Activated CD4-positive, alpha-beta T cell treated with anti-CD3 and anti-CD28 coated beads for 1 hour (primary cell): Measurements from ENCODE around the gene CDK14.

Experiments used
- DNase-seq: peaks from one replicate; pipeline ENCODE4 v3.0.0-alpha.2; 2020

CDK14 gene

GRCh38 chr7:90689260-90689659, 93.1 kb downstream of the CDK14 start:
- DNase-seq: no peak

DNA sequence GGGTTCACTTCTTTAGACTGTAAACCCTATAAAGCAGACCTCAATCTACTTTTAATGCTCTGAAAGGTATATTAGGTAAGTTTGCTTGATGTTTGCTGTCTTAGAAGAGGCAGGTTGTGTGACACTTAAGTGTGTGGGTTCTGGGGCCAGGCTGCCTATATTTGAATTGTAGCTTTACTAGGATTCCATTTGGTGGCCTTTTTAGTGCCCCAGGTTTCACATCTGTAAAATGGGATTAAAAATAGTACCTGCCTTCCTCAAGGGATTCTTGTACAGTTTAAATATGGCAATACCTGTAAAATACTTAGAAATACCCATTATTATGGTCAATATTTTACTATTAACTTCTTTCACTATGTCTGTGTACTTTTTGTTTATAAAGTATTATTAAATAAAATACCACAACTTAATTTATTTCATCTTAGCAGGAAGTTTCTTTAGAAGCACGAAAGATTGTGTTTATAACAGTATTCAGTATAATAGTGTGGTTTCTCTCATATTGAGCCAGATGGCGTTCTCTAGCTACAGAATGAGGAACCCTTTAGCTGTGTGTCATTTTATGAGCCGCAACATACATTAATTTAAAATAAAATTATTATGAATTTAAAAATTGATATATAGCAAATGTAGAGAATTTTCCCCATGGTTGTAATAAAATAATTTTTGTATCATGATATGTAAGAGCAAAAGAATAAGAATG, 94.2 kb downstream of the CDK14 start:
- DNase-seq: no peak

- DNase-seq: no peak
These were observed 96.3 kb downstream of the CDK14 start for GRCh38 chr7:90692396-90692795.

DNA sequence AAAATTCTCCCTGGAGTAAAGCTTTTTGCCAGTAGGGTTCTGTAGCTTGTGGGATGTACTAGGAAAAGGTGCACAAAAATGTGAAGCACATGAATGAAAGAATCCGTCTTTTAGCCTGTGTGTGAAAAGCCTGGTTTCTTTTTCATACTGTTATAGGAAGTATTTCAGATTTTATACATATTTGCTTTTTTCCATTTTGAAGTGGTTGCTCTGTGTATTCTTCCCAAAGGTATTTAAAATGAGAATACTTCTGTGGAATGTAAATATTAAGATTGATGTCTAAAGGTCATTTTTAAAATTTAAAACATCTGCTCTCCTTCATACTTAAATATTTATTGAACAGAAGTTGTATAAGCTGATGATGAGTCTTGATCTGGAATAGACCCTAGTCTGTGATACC, 96.8 kb downstream of the CDK14 start:
- DNase-seq: no peak

- no peak for DNase-seq
These were observed 97.8 kb downstream of the CDK14 start for GRCh38 chr7:90693939-90694338.

GRCh38 chr7:90698616-90699015, 102.5 kb downstream of the CDK14 start:
- no peak for DNase-seq

GRCh38 chr7:90701021-90701420, 104.9 kb downstream of the CDK14 start:
- DNase-seq: no peak

- DNase-seq: no peak
These were observed 105.7 kb downstream of the CDK14 start for GRCh38 chr7:90701771-90702170.

- no peak for DNase-seq
These were observed 109.4 kb downstream of the CDK14 start for GRCh38 chr7:90705391-90706071.

DNA sequence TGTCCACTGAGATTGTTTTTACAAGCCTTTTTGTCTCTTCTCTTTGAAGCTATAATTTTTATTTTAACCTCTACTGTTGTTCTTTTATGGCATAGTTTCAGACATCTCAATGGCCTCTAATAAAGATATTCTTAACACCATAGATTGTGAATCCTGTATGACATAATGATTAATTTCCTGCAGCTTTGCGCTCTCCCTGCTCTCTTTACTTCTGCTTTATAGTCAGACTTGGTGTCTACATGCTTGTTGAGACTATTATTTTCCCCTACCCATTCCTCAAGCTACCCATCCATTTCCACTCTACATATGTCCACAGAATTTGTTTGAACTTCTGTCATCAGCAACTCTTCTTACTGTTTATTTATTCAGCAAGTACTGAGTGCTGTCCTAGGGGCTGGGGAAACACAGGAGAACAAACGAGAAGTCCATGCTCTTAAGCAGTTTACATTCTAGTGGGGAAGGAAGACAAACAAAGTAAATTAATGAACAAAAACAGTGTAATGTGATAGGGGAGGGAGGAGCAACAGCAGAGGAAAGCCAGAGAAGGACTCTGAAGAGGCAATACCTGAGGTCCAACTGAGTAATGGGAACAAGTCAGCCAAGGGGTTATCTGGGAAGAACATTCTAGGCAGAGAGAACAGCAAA, 110.1 kb downstream of the CDK14 start:
- no peak for DNase-seq

- no peak for DNase-seq
These were observed 112.8 kb downstream of the CDK14 start for GRCh38 chr7:90708841-90709317.

GRCh38 chr7:90709501-90710465, 113.7 kb downstream of the CDK14 start:
- DNase-seq: no peak

DNA sequence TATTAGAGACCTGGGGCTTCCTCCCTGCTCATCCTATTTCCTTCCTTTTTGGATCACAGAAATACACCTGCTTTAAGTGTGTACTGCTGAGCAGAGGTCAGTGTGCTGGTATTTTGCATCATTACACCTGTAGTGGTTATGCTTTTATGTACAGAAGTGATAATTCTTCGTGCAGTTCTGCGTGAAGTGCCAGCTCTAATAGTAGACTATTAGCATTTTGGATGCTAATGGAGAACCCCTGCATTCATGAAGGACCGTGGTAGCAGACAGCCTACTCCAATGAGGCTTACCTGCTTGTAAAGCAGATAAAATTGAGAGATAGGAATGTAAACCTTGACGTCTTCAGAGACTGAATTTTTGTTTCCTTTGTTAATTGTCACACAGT, 114.3 kb downstream of the CDK14 start:
- DNase-seq: no peak

DNA sequence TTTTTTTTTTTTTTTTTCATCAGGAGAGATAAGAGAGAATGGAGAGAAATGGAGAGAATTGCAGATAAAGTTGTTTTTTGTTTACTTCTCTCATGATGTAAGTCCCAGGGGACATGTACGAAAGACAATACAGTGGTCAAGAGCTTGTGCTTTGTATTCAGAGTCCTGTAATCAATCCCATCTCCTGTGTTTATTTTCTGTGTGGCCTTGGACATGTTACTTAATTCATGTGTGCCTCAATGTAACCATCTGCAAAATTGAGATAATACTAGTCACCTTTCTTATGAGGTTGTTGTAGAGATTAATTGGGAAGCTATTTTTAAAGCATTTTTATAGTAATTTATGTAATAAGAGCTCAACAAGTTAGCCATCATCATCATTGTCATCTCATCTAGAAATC, 117.5 kb downstream of the CDK14 start:
- DNase-seq: no peak

DNA sequence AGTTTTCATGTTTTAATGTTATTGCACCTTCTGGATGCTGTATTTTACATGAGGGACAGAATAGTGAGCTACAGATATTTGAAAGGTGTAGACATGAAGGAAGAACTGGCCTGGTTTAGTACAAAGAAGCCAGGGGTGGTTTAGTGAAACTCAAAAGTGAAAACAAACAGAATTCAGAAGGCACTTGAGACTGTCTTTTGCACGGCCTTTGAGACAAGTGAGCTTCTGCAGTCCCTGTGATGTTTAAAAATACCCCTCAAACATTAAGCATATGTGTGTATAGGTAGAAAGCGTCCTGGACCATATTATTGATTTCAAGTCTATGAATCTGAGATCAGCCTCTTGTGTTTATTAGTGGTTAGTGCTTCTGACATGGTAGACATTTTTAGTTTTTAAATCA, 118.9 kb downstream of the CDK14 start:
- DNase-seq: no peak

DNA sequence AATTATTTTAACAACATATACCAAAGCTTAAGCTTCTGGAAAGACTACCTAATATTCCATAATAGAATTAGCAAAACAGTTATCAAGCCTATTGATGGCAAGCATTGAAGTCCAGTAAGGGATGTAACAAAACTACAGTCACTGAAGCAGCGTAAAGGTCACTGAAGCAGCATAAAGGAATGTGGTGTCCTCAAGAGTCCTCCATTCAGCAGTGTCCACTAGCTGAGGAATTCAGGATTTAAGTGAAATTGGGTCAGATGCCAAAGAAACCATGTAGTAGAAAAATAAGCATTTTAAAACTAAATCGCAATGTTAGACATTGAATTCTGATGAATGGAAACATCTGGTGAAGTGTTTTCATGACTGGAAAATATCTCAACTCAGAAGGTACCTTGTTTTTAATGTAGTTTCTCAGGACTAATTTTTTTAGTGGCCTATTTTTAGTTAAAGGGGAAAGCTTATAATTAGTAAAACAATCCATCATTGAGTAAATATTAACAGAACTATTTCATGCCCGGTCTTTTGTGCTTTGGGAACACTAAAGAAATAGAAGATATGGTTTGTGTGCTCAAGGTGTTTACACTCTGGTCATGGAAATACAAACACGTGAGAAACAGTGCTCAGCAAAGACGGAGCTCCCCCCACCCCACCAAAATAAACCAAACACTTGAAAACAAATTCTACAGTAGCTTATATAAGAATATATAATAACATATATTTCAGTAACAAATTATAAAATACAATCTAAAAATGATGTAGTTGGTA, 121.4 kb downstream of the CDK14 start:
- DNase-seq: no peak

- no peak for DNase-seq
These were observed 123.0 kb downstream of the CDK14 start for GRCh38 chr7:90719155-90719554.

GRCh38 chr7:90720984-90721760, 125.1 kb downstream of the CDK14 start:
- DNase-seq: no peak

DNA sequence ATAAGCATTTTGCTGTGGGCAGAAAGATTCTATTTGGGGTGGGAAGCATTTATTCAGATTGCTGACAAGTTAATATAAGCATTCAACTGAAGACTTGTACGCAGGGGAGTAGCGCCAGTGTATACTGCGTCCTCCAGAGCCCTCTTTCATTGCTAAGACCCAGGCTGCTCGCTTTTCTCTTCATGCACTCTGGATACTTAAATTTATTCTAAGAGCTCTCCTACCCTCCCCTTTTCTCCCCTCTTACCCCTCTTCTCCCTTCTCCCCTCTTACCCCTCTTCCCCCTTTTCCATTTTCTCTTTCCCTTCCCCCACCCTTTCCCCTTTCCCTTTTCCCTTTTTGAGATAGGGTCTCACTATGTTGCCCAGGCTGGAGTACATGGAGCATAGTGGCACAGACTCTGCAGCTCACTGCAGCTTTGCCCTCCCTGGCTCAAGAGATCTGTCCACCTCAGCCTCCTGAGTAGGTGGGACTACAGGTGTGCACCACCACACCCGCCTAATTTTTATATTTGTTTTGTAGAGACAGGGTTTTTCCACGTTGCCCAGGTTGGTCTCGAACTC, 125.8 kb downstream of the CDK14 start:
- no peak for DNase-seq

DNA sequence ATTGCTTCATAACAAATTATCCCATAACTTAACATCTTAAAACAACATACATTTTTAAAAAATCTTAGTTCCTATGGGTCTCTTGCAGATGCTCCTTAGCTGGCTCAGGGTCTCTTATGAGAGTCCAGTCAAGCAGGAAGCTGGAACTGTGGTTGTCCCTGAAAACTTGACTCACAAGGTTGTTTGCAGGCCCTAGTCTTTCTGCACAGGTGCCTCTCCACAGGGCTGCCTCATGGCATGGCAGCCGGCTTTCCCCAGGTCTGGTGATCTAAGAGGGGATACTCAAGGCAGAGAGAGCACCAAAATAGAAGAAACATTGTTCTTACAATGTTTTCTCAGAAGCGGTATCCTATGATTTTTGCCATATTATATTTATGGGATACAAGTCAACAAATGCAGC, 127.1 kb downstream of the CDK14 start:
- no peak for DNase-seq

GRCh38 chr7:90723866-90724265, 127.7 kb downstream of the CDK14 start:
- DNase-seq: no peak
